Erythroblast (primary cell): Measurements from ENCODE around the gene OLFM1.

Experiments
- GATA1 ChIP-seq: IDR thresholded peaks from 2 replicates; pipeline ENCODE4 v1.6.1; 2011; ENCODE audit warnings: low read depth, mild to moderate bottlenecking, control low read depth, low read length, moderate library complexity
- POLR2A ChIP-seq: IDR thresholded peaks from 2 replicates; pipeline ENCODE4 v1.6.1; 2011; ENCODE audit warnings: mild to moderate bottlenecking, low read length

DNA sequence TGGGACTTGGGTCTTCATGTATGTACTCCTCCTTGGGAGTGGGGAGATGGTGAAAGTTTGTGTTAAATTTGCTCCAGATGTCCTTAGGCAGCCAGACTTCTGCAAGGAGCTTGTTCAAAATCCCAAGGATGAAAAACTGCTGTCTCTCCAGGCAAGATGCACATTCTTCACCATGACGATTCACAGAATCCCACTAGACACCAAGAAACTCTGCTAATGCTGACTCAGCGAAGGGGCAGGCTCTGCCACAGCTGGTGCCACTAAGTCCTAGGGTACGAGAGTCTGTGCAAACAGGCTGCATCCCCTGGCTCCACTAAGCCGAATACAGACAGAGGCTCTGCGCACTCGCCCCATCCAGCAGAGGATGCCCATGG, 71.1 kb downstream of the OLFM1 start:
- no peak for TF ChIP-seq POLR2A
- TF ChIP-seq GATA1: no peak
